Embryonic facial prominence (tissue), 1 donor: ENCODE measurements around the gene B2M.
"Not testable (repeated sequence)": the region's sequence is repeated elsewhere in the genome, so short reads cannot be mapped to it uniquely, and the experiment has no call there.

Experiments used
- DNase-seq: peaks from one replicate; pipeline ENCODE4 v3.0.0-alpha.2; 2016; ENCODE audit errors: extremely low spot score

Gene B2M

GRCh38 chr15:44698641-44699040 is 12.7 kb upstream of the B2M start:
- DNase-seq = no peak

GRCh38 chr15:44700676-44701075 is 10.6 kb upstream of the B2M start:
- DNase-seq = not testable (repeated sequence)

- no peak for DNase-seq
Observed at GRCh38 chr15:44705986-44706385, 5.3 kb upstream of the B2M start.

GRCh38 chr15:44706401-44706800 is 4.9 kb upstream of the B2M start:
- DNase-seq = no peak

- DNase-seq = no peak
Observed at GRCh38 chr15:44706946-44707636, 4.2 kb upstream of the B2M start.

GRCh38 chr15:44710236-44711095 is 851 bp upstream of the B2M start:
- no peak for DNase-seq

GRCh38 chr15:44711743-44712345 is 527 bp downstream of the B2M start:
- DNase-seq = no peak

- DNase-seq = no peak
Observed at GRCh38 chr15:44712346-44713005, 1.2 kb downstream of the B2M start.

GRCh38 chr15:44713006-44713966 is 2.0 kb downstream of the B2M start:
- DNase-seq = no peak

- DNase-seq = no peak
Observed at GRCh38 chr15:44715142-44715796, 4.0 kb downstream of the B2M start.

GRCh38 chr15:44715797-44716334 is 4.5 kb downstream of the B2M start:
- no peak for DNase-seq

GRCh38 chr15:44716983-44717602 is 5.8 kb downstream of the B2M start:
- DNase-seq = no peak

GRCh38 chr15:44718180-44718926 is 7.0 kb downstream of the B2M start:
- DNase-seq = no peak

- no peak for DNase-seq
Observed at GRCh38 chr15:44718927-44719292, 7.6 kb downstream of the B2M start.

GRCh38 chr15:44719293-44719999 is 8.1 kb downstream of the B2M start:
- no peak for DNase-seq

- DNase-seq = not testable (repeated sequence)
Observed at GRCh38 chr15:44720000-44720435, 8.7 kb downstream of the B2M start.

- DNase-seq = no peak
Observed at GRCh38 chr15:44720460-44721176, 9.3 kb downstream of the B2M start.

- no peak for DNase-seq
Observed at GRCh38 chr15:44722011-44722410, 10.7 kb downstream of the B2M start.
